Loucy (cell line): ENCODE results near the gene TLR1.

Source experiments
- EZH2phosphoT487 ChIP-seq: fragments of 200-600 bp; IDR thresholded peaks from 2 replicates; pipeline ENCODE4 v1.6.1; 2018; ENCODE audit warnings: antibody characterized with exemption, mild to moderate bottlenecking, moderate library complexity, borderline replicate concordance
- TF ChIP-seq, protein P1 (sequence below): fragments of 200-600 bp; sonication (generic); conservative IDR thresholded peaks from 2 replicates; pipeline ENCODE4 v1.5.1; 2014; ENCODE audit warnings: mild to moderate bottlenecking, antibody characterized with exemption, low read length

DNA sequence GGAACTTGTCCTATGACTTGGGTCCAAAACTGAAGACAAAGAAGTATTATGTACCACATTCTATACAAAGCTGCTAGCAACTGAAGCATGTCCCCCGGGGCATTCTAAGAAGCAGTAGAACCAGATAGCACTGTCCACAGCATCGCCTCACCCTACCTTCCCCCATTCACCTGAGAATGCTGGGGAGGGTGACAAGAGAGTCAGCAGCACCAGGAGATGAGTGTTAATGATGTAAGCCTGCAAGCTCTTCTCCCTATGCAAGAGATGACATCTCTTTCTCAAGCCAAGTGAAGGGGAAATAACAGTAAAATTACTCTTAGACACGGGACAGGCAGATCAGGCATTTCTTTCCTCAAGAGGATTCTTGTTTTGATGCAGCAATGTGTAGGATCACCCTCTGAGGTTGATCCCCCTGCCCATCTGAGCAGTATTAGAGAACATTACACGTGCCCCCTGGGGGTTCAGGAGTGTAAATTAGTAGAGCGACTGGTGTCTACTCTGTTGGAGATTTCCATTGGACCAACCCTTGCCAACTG, 13.9 kb upstream of the TLR1 start:
- TF ChIP-seq, protein P1, sequence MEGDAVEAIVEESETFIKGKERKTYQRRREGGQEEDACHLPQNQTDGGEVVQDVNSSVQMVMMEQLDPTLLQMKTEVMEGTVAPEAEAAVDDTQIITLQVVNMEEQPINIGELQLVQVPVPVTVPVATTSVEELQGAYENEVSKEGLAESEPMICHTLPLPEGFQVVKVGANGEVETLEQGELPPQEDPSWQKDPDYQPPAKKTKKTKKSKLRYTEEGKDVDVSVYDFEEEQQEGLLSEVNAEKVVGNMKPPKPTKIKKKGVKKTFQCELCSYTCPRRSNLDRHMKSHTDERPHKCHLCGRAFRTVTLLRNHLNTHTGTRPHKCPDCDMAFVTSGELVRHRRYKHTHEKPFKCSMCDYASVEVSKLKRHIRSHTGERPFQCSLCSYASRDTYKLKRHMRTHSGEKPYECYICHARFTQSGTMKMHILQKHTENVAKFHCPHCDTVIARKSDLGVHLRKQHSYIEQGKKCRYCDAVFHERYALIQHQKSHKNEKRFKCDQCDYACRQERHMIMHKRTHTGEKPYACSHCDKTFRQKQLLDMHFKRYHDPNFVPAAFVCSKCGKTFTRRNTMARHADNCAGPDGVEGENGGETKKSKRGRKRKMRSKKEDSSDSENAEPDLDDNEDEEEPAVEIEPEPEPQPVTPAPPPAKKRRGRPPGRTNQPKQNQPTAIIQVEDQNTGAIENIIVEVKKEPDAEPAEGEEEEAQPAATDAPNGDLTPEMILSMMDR = no peak
- no peak for TF ChIP-seq EZH2phosphoT487
